Measurements from ENCODE around the gene CLN3.
"Not testable (repeated sequence)": the region's sequence is repeated elsewhere in the genome, so short reads cannot be mapped to it uniquely, and the experiment has no call there.

CLN3 gene

DNA sequence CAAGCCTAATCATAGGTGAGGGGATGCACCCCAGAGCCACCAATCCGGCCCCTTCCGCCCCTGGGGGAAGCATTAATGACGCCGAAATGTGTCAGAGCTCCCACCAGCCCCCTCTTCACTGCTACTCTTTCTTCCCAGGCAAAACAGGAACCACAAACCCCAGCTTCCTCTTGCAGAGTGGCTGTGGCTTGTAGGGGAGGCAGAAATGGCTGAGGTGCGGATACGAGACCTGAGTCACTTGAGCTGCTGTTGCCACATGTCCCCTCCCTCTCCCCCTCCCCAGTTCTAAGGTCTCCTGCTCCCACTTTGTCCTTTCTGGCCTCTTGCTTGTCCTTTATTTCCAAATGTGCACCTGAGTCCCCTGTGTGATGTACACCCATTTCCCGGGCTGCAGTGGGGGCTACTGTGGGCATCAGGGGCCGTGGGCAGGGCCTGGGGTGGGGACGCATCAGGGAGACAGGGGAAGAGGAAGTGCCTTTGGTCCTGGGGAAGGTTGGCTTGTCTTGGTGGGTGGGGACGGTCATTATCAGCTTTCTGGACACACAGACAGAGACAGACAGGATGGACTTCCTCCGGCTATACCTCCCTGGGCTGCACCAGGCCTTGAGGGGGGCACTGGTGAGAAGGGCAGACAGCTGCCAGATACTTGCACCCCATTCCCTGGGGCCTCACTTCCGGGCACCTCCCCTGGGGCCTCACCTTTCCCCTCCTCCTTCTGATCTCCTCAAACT is 2.4 kb upstream of the CLN3 start, which contains the start of gene APOBR:
Gene APOBR (plus strand): TSS at position 523 of the 731 bp plus-strand sequence. CDS start 39 bp downstream, at position 562.
- no peak for DNase-seq

DNA sequence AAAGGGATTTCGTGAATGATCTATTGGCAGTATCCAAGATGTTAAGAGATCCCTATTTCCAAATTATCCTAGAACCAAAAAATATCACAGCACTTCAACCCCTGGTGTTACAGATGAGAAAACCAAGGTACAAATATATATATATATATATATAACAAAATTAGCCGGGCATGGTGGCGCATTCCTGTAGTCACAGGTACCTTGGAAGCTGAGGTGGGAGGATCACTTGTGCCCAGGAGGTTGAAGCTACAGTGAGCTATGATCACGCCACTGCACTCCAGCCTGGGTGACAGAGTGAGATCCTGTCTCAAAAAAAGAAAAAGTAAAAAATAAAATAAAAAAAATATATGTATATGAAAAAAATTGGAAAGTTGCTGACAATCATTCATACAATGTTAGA is 637 bp upstream of the CLN3 start:
- no peak for DNase-seq

DNA sequence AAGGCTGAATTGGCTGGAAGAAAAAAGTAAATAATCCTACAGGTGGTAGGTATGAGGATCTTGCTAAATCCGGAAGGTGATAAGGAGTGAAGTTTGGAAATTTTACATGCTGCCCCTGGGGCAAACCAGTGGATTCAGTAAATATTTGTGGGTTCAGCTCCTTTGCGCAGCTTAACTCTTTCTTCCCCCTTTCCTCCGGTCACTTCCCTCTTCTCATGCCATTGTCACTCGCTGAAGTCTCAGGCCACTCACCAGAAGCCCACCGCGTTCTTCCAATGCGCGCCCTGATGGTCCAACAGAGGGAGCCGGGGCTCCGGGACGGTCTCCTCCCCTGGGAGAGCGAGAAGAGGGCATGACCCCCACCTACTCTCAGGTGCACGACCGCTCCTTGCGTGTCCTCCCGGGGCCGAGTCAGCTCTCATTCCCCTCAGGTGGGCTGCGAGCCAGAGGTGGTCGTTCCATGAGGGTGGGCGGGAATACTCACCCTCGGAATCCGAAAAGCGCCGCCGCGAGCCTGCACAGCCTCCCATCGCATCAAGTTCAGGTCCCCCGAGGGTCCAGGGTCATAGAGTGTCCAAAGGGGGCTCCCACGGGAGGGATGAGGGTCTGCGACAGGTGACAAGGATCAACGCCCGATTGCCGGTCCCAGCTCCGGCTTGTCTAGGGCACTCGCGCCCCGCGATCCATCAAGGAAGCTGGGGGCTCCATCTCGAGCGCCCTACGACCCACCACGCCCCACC is 474 bp downstream of the CLN3 start:
- DNase-seq: peak; percentile 53

GRCh38 chr16:28486266-28486665 is 5.6 kb downstream of the CLN3 start:
- DNase-seq: no peak

DNA sequence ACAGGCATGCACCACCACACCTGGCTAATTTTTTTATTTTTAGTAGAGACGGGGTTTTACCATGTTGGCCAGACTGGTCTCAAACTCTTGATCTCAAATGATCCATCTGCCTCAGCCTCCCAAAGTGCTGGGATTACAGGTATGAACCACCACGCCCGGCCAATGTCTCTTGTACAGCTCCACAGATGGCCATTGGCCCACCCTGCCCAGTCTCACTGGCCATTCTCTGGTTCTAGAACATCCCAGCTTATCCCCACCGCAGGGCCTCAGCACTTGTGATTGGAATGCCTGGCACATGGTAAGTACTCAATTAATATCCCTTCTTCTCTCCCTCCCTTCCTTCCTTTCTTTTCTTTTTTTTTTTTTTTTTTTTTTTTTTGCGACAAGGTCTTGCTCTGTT is 8.5 kb downstream of the CLN3 start:
- not testable (repeated sequence) for DNase-seq

- no peak for DNase-seq
These were observed 9.8 kb downstream of the CLN3 start for GRCh38 chr16:28482026-28482425.

GRCh38 chr16:28478506-28479180 is 13.2 kb downstream of the CLN3 start:
- no peak for DNase-seq

DNA sequence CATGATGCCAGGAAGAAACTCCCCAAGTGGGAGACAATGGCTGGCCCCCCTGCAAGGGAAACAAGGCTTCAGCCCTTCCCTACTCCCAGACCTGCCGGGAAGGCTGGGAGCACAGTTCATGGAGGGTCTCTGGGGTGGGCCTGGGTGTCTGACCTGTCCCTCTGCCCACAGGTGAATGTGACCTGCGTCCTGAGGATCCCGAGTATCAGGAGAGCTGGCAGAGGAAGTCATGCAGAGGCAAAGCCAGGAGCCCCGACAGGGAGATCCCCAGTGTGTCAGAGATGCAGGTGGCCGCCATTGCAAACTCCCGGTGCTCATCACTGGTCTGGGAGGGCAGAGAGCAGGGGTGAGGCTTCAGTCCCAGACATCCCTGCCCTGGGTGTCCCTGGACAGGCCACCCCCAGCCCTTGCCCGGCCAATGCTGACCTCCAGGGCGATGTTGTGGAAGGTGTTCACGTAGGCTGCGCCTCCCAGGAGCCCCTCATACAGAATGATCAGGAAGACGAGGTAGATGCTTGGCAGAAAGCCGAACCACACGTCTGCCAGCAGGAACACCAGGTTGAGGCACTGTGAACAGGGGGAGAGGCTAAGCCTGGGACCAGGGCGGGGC is 14.5 kb downstream of the CLN3 start:
- no peak for DNase-seq

DNA sequence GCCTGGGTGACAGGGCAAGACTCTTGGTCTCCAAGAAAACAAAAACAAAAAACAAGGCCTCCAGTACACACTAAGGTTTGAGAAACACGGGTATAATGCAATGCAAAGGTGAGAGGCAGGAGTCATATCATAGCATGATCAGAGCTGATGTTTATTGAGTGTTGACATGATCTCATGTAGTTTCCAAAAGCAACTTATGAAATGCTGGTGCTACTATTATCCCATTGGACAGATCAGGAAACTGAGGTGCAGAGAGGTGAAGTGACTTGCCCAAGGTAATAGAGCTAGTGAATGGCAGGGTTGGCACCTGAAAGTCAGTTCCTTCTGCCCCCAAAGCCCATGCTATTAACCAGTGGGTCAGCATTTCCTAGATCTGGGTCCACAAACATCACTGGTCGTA is 16.7 kb downstream of the CLN3 start:
- no peak for DNase-seq

- DNase-seq: no peak
These were observed 18.1 kb downstream of the CLN3 start for GRCh38 chr16:28473714-28474265.

DNA sequence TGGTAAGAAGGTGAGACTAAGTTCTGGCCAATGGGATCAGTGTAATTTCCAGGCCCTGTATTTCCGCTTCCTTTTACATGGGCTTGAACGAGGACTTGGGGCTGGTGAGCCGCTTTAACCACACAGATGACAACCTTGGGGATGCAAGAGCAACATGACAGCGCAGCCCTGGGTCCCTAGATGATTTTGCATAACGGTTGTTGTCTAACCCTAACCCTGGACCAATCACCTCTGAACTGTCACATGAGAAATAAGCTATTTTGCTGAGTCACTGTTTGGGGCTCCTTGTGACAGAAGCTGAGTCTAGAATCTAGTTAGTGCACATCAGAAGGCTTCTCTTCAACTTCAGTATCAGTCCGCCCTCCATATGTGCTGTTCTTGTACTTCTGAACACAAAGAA is 44.8 kb downstream of the CLN3 start:
- not testable (repeated sequence) for DNase-seq

DNA sequence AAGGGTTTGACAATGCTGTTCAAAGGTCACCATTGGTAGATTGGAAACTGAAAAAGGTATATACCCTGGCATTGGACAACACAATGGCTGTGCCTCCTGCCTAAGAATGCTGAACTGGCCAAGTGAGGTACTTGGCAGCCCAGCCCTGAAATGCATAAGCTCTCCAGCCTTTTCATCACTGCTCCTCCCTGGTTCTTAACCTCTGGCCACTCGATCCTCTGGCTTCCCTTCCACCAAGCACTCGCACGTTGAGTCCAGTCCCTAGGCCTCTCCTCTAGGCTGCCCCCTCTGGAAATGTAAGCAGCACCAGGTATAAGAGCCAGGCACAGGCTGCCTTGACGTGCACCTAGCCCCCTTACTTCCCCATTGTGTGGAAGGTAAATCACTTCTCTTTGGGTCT is 45.5 kb downstream of the CLN3 start:
- DNase-seq: not testable (repeated sequence)

DNA sequence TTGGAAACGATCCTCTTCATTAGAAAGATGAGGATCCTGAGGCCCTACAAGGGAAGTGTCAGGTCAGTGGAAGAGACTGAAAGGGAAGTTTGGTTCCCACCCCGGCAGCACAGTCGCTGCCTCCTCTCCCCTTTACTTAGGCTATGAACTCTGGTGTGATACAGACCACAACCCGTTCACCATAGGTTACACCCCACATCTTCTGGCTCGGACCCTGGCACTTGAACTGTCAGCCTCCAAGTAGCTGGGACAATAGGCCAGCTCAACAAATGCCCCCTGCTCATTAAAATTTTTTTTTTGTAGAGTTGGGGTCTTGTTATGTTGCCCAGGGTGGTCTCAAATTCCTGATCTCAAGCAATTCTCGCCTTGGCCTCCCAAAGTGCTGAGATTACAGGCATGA is 47.9 kb downstream of the CLN3 start:
- not testable (repeated sequence) for DNase-seq

GRCh38 chr16:28438899-28439298 is 53.0 kb downstream of the CLN3 start:
- not testable (repeated sequence) for DNase-seq

DNA sequence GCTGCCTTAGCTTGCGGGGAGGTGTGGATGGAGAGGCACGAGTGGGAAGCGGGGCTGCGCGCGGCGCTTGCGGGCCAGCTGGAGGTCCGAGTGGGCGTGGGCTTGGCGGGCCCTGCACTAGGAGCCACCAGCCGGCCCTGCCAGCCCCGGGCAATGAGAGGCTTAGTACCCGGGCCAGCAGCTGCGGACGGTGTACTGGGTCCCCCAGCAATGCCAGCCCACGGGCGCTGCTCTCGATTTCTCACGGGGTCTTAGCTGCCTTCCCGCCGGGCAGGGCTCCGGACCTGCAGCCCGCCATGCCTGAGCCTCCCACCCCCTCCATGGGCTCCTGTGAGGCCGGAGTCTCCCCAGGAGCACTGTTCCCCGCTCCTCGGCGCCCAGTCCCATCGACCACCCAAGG is 56.5 kb downstream of the CLN3 start:
- not testable (repeated sequence) for DNase-seq
